Upper lobe of left lung (tissue), 6 donors: ENCODE results near the gene LBR. TPM values are rescaled to one million over a fixed set of nuclear protein-coding genes. Genes with fewer than 3 reads are reported as not detected.

Experiments used
- ATAC-seq, 2 donors: fragments of 200-7000 bp; cut with Tn5 transposase; one replicate each; pipeline ENCODE4 v1.9.1; 2022; ENCODE audit warnings: mild to moderate bottlenecking in 2 of 2, moderate library complexity in 2 of 2; ENCODE audit not compliant: low FRiP score in 2 of 2
- DNase-seq, 2 donors: peaks; one replicate each; pipeline ENCODE4 v3.0.0-alpha.2; 2019 to 2020
- H3K27ac ChIP-seq, 4 donors: fragments of 200-600 bp; sonication (generic); one replicate each; pipeline ENCODE4 v1.5.1; 2016 to 2019
- H3K27me3 ChIP-seq, 4 donors: fragments of 200-600 bp; sonication (generic); one replicate each; pipeline ENCODE4 v1.5.1; 2017 to 2019
- H3K36me3 ChIP-seq, 4 donors: fragments of 200-600 bp; sonication (generic); one replicate each; pipeline ENCODE4 v1.5.1; 2016 to 2019
- H3K4me1 ChIP-seq, 4 donors: fragments of 200-600 bp; sonication (generic); one replicate each; pipeline ENCODE4 v1.5.1; 2018 to 2019
- H3K4me3 ChIP-seq, 4 donors: fragments of 200-600 bp; sonication (generic); one replicate each; pipeline ENCODE4 v1.5.1; 2017 to 2019; ENCODE audit warnings: mild to moderate bottlenecking in 2 of 4, moderate library complexity in 1 of 4
- H3K9me3 ChIP-seq, 4 donors: fragments of 200-600 bp; sonication (generic); one replicate each; pipeline ENCODE4 v1.5.1; 2018 to 2019
- CTCF ChIP-seq, 6 experiments: fragments of 450-650 bp in 4 of 6; fragments of 200-600 bp in 2 of 6; sonication (generic) in 2 of 6; IDR thresholded peaks; one replicate each; pipeline ENCODE4 v1.5.1; 2016 to 2019; ENCODE audit warnings: antibody characterized with exemption in 6 of 6
- EP300 ChIP-seq, 4 donors: sonication (generic); formaldehyde crosslinking; IDR thresholded peaks; one replicate each; pipeline ENCODE4 v1.5.1; 2017; ENCODE audit warnings: antibody characterized with exemption in 4 of 4, control low read depth in 2 of 4
- POLR2A ChIP-seq, 4 donors: fragments of 450-650 bp; IDR thresholded peaks; one replicate each; pipeline ENCODE4 v1.5.1; 2016 to 2017; ENCODE audit warnings: antibody characterized with exemption in 4 of 4, mild to moderate bottlenecking in 2 of 4
- POLR2AphosphoS5 ChIP-seq, 2 donors: sonication (generic); formaldehyde crosslinking; IDR thresholded peaks; one replicate each; pipeline ENCODE4 v1.5.1; 2017; ENCODE audit warnings: antibody characterized with exemption in 2 of 2
- WGBS, 2 donors: methylation state at CpG; one replicate each; pipeline ENCODE4 v1.1.5; 2017 to 2018; 5-methylcytosine and 5-hydroxymethylcytosine counted together
- total RNA-seq, 6 donors: library from RNA; depleted of rRNA in 4 of 6; stranded (reverse); fragments of >200 nt in 4 of 6; gene quantifications; one replicate each; pipeline versions ENCODE4 v1.1.0 to v1.2.1, GENCODE V29; 2016 to 2021
- donor health status: DM: no; HTN: no; CAD: no; lungs with moderate emphysema.
- donor health status: DM: no; HTN: yes; CAD: no; lungs with severe emphysema.

The LBR gene
- total RNA-seq, 6 donors from 2014 or later = 32.8 to 50.3 (median 40.1) TPM

- Histone ChIP-seq H3K27ac (no peak overlapping the region), H3K27me3 (no peaks in the 10 kb centered on the region), H3K4me1 (no peaks in the 10 kb centered on the region), H3K9me3 (no peaks in the 10 kb centered on the region), H3K4me3 (no peak overlapping the region), H3K36me3 (no peaks in the 10 kb centered on the region)
- ATAC-seq (no peak), DNase-seq (no peak)
- WGBS, 2 donors = 88 to 93% methylated on average over 6 of the region's 6 CpGs
- TF ChIP-seq EP300 (IDR thresholded peaks at IDR 0.05) (no peak), POLR2AphosphoS5 (IDR thresholded peaks at IDR 0.05) (no peak), POLR2A (IDR thresholded peaks at IDR 0.05) (no peak), CTCF (IDR thresholded peaks at IDR 0.05) (no peak)
Observed at GRCh38 chr1:225364439-225364838, 63.4 kb downstream of the LBR start.

DNA sequence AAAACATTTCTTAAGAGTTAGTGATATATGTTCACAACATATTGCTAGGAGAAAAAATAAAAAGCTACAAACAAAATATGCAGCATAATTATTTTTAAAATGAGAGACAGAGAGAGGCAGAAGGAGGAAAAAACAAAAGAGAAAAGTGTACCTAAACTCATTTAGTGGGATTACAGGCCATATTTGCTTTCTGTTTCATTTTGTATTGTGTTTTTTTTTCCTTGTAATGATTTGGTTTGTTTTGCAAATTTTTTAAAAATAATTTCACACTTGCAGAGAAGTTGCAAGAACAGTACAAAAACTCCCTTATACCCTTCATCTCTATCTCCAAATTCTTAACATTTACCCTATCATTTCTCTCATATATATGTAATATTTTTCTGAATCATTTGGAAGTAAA is 65.0 kb downstream of the LBR start:
- Histone ChIP-seq H3K4me3 (no peak overlapping the region), H3K36me3 (no peaks in the 10 kb centered on the region), H3K9me3 (no peaks in the 10 kb centered on the region), H3K27ac (no peak overlapping the region), H3K27me3 (no peaks in the 10 kb centered on the region), H3K4me1 (no peaks in the 10 kb centered on the region)
- no peak for ATAC-seq
- no peak for DNase-seq
- no peak for TF ChIP-seq EP300 (IDR thresholded peaks at IDR 0.05)
- TF ChIP-seq POLR2AphosphoS5 (IDR thresholded peaks at IDR 0.05) = no peak
- TF ChIP-seq POLR2A (IDR thresholded peaks at IDR 0.05) = no peak
- no peak for TF ChIP-seq CTCF (IDR thresholded peaks at IDR 0.05)

- no peak overlapping the region for H3K4me3 ChIP-seq
- DNase-seq = no peak
- no peaks in the 10 kb centered on the region for H3K9me3 ChIP-seq
- H3K4me1 ChIP-seq = no peaks in the 10 kb centered on the region
- no peaks in the 10 kb centered on the region for H3K36me3 ChIP-seq
- H3K27me3 ChIP-seq = no peaks in the 10 kb centered on the region
- TF ChIP-seq POLR2A (IDR thresholded peaks at IDR 0.05) = no peak
- no peak for TF ChIP-seq CTCF (IDR thresholded peaks at IDR 0.05)
- TF ChIP-seq POLR2AphosphoS5 (IDR thresholded peaks at IDR 0.05) = no peak
- no peak for TF ChIP-seq EP300 (IDR thresholded peaks at IDR 0.05)
- 92 to 95% methylated on average over 1 of the region's 1 CpG for WGBS, 2 donors
- no peak overlapping the region for H3K27ac ChIP-seq
- ATAC-seq = no peak
Observed at GRCh38 chr1:225361176-225361575, 66.7 kb downstream of the LBR start.

- no peak overlapping the region for H3K27ac ChIP-seq
- TF ChIP-seq POLR2AphosphoS5 (IDR thresholded peaks at IDR 0.05) = no peak
- no peak for TF ChIP-seq EP300 (IDR thresholded peaks at IDR 0.05)
- TF ChIP-seq POLR2A (IDR thresholded peaks at IDR 0.05) = no peak
- TF ChIP-seq CTCF (IDR thresholded peaks at IDR 0.05) = no peak
- no peaks in the 10 kb centered on the region for H3K4me1 ChIP-seq
- H3K27me3 ChIP-seq = no peaks in the 10 kb centered on the region
- no peak for ATAC-seq
- H3K4me3 ChIP-seq = no peak overlapping the region
- no peaks in the 10 kb centered on the region for H3K36me3 ChIP-seq
- WGBS, 2 donors = 88 to 92% methylated on average over 4 of the region's 4 CpGs
- DNase-seq = no peak
- H3K9me3 ChIP-seq = no peaks in the 10 kb centered on the region
Observed at GRCh38 chr1:225360119-225360518, 67.7 kb downstream of the LBR start.

DNA sequence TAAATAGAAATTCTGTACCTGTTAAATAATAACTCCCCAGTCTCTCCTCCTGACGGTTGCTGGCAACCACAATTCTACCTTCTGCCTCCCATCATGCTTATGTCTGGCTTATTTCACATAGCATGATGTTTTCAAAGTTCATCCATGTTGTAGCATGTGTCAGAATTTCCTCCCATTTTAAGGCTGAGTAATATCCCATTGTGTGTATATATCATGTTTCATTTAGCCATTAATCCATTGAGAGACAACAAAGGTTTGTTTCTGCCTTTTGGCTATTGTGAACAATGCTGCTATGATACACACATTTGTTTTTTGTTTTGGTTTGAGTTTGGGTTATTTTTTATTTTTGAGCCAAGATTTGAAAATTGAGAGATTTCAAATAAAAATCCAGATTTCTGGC is 72.0 kb downstream of the LBR start:
- Histone ChIP-seq H3K27ac (no peak overlapping the region), H3K9me3 (no peaks in the 10 kb centered on the region), H3K4me1 (no peaks in the 10 kb centered on the region), H3K27me3 (no peaks in the 10 kb centered on the region), H3K36me3 (no peaks in the 10 kb centered on the region), H3K4me3 (no peak overlapping the region)
- ATAC-seq = no peak
- TF ChIP-seq CTCF (IDR thresholded peaks at IDR 0.05) = no peak
- TF ChIP-seq EP300 (IDR thresholded peaks at IDR 0.05) = no peak
- TF ChIP-seq POLR2AphosphoS5 (IDR thresholded peaks at IDR 0.05) = no peak
- no peak for TF ChIP-seq POLR2A (IDR thresholded peaks at IDR 0.05)
- DNase-seq = no peak
- WGBS, 2 donors = 88 to 97% methylated on average over 1 of the region's 1 CpG
